Activated B cell treated with CpG ODN at 0.5 μM for 24 hours (primary cell): ENCODE data around the gene RPS6KB2. TPM values are rescaled to one million over a fixed set of nuclear protein-coding genes. Genes with fewer than 3 reads are reported as not detected.

Experiments used
- ATAC-seq: fragments of 200-7000 bp; cut with Tn5 transposase; one replicate; pipeline ENCODE4 v1.10.0; 2021; ENCODE audit warnings: low read depth, mild to moderate bottlenecking, moderate library complexity
- CTCF ChIA-PET: fragments of 350-600 bp; sonication (Branson Sonifier 250); formaldehyde crosslinking; loops from one replicate; lab custom pipeline; 2021; ENCODE audit warnings: antibody characterized with exemption; lab: Charles Lee
- POLR2A ChIA-PET: fragments of 350-600 bp; sonication (Branson Sonifier 250); formaldehyde crosslinking; loops from one replicate; lab custom pipeline; 2021; ENCODE audit warnings: antibody characterized with exemption; lab: Charles Lee
- DNase-seq: peaks from one replicate; pipeline ENCODE4 v3.0.0; 2022
- H3K27ac Mint-ChIP-seq: one replicate; pipeline ENCODE4 v1.8.0; 2020; ENCODE audit warnings: mixed read lengths
- H3K27me3 Mint-ChIP-seq: one replicate; pipeline ENCODE4 v1.8.0; 2021; ENCODE audit warnings: mixed read lengths
- H3K36me3 Mint-ChIP-seq: one replicate; pipeline ENCODE4 v1.8.0; 2021; ENCODE audit warnings: low read depth, mixed read lengths
- H3K4me1 Mint-ChIP-seq: one replicate; pipeline ENCODE4 v1.8.0; 2021; ENCODE audit warnings: mixed read lengths
- H3K4me3 Mint-ChIP-seq: one replicate; pipeline ENCODE4 v1.8.0; 2020; ENCODE audit warnings: mild to moderate bottlenecking, mixed read lengths
- H3K9me3 Mint-ChIP-seq: one replicate; pipeline ENCODE4 v1.8.0; 2020; ENCODE audit warnings: mixed read lengths
- intact Hi-C: fragments of 100-400 bp; cut with micrococcal nuclease; formaldehyde crosslinking; loops from one replicate; pipeline ENCODE4 v1.15.1; 2024
- total RNA-seq: library from RNA; stranded (reverse); gene quantifications from 2 replicates; pipeline ENCODE4 v1.2.3, GENCODE V29; 2022
- TF ChIP-seq, protein P1 (sequence below): fragments of 200-600 bp; IDR thresholded peaks from one replicate; pipeline ENCODE4 v1.8.0; 2022; ENCODE audit warnings: antibody characterized with exemption, mild to moderate bottlenecking

The RPS6KB2 gene
- total RNA-seq, 1 donor from 2014 or later, result 74.5 TPM

DNA sequence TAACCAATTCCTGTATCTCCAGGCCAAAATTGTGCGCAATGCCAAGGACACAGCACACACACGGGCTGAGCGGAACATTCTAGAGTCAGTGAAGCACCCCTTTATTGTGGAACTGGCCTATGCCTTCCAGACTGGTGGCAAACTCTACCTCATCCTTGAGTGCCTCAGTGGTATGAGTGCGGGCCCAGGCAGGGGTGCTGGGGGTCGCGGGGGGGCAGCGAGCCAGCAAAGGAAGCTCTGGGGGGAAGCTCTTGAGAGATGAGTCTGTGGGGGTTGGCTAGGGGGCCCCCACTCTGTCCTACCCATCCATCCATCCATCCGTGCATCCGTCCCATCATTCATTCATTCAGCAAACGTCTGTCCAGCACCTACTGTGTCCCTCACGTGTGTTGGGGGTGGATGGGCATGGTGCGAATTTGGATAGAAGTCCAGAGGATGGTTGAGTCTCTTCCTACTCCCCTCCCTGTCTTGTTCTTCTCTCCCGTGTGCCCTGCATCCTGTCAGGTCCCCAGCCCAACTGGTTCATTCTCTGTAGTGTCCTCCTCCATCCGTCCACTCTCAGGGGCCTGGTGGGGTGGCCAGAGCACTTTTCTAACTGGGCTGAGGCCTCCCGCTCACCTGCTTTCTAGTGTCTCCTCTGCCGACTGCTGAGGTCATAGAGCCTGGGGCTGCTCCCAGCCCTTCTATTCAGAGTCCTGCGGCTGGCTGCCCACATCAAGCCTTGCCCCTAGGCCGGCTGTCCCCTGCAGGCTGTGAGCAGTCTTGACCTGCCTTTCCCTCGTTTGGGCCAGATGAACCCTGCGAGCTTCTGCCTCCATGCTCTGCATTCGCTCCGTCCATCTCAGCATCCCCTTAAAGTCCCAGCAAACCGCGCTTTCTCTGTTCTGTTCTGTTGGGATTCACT, 3.3 kb downstream of the RPS6KB2 start:
- H3K27ac Mint-ChIP-seq, result peak overlapping the region; percentile 74
- ChIA-PET POLR2A (interaction anchor here (0.5 to 26.0 kb wide), 10 partner anchors 10 to 160 kb away, joined by 3 to 1417 read pairs (median 7); partner anchors contain the start of genes AIP, CABP4, CARNS1 and CORO1B), CTCF (interaction anchor here (0.9 kb wide), 1 partner anchor 30 kb away, joined by 4 read pairs; the partner anchor contains the start of gene PPP1CA)
- H3K4me1 Mint-ChIP-seq, result peaks cover 66% of the 10 kb centered on the region
- H3K9me3 Mint-ChIP-seq, result no peaks in the 10 kb centered on the region
- intact Hi-C loops, result no loop called here
- TF ChIP-seq, protein P1, sequence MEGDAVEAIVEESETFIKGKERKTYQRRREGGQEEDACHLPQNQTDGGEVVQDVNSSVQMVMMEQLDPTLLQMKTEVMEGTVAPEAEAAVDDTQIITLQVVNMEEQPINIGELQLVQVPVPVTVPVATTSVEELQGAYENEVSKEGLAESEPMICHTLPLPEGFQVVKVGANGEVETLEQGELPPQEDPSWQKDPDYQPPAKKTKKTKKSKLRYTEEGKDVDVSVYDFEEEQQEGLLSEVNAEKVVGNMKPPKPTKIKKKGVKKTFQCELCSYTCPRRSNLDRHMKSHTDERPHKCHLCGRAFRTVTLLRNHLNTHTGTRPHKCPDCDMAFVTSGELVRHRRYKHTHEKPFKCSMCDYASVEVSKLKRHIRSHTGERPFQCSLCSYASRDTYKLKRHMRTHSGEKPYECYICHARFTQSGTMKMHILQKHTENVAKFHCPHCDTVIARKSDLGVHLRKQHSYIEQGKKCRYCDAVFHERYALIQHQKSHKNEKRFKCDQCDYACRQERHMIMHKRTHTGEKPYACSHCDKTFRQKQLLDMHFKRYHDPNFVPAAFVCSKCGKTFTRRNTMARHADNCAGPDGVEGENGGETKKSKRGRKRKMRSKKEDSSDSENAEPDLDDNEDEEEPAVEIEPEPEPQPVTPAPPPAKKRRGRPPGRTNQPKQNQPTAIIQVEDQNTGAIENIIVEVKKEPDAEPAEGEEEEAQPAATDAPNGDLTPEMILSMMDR, result no peak
- peaks cover 58% of the 10 kb centered on the region for H3K36me3 Mint-ChIP-seq
- peak overlapping the region; percentile 11 for H3K4me3 Mint-ChIP-seq
- no peak for DNase-seq
- ATAC-seq, result no peak
- no peaks in the 10 kb centered on the region for H3K27me3 Mint-ChIP-seq

DNA sequence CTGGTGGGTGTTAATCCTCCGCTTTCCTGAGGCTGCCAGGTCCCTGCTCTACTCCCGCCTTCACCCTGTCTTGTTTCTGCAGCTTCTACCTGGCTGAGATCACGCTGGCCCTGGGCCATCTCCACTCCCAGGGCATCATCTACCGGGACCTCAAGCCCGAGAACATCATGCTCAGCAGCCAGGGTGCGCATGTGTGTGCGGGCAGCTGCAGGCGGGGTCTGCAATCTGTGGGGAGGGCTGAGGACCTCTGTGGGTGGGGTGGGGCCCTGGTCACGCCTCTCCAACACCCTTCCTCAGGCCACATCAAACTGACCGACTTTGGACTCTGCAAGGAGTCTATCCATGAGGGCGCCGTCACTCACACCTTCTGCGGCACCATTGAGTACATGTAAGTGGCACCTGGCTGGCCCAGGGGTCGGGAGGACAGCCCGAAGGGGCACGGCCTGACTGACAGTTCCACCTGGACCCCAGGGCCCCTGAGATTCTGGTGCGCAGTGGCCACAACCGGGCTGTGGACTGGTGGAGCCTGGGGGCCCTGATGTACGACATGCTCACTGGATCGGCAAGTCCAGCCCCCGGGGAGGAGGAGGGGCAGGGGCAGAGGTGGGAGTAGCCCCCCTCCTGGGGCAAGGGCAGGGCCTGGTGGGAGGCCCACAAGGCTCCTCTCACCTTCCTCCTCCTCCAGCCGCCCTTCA, 4.5 kb downstream of the RPS6KB2 start:
- ATAC-seq (no peak), DNase-seq (no peak)
- Mint-ChIP-seq H3K36me3 (peaks cover 68% of the 10 kb centered on the region), H3K27me3 (no peaks in the 10 kb centered on the region), H3K9me3 (no peaks in the 10 kb centered on the region), H3K27ac (peak overlapping the region; percentile 79), H3K4me3 (no peak overlapping the region), H3K4me1 (peaks cover 67% of the 10 kb centered on the region)
- intact Hi-C loops, result no loop called here
- ChIA-PET CTCF (interaction anchor here (0.9 to 1.1 kb wide), 3 partner anchors 31 to 87 kb away, joined by 3 to 4 read pairs (median 3); partner anchors contain the start of gene PPP1CA), POLR2A (interaction anchor here (0.8 to 26.0 kb wide), 10 partner anchors 9 to 81 kb away, joined by 3 to 1417 read pairs (median 104); partner anchors contain the start of genes AIP, CABP4, CARNS1 and CORO1B)
- TF ChIP-seq, protein P1, result no peak

DNA sequence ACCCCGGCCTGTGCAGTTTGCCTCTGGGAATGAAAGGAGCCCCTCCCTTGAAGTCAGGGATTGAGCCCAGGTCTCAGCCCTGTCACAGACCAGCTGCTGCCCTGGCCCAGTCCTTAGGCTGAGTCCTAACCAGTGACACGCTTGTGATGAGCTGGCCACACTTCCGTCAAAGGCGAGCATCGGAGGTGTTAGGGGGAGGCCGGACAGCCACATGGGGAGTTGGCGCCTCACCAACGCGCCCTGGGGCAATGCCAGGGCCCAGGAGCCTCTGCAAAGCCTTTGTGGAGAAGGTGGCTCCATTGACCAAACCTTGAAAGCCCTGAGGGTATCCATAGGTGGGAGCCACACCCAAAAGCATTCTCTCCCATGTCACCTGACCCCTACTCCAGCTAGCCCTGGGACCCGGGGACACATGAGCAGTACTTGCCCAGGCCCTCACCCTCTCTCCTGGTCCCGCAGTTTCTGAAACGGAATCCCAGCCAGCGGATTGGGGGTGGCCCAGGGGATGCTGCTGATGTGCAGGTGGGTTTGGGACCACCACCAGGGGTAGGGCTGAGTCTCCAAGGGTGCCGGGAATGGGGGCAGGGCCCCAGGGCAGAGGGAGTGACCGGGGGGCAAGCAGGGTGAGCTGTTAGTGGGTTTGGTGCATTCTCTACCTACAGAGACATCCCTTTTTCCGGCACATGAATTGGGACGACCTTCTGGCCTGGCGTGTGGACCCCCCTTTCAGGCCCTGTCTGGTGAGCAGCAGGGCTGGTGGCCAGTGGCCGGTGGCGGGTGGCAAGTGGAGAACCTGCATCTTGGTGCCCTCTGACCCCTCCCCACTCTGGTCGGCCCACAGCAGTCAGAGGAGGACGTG, 5.5 kb downstream of the RPS6KB2 start:
- ChIA-PET CTCF (interaction anchor here (0.9 to 1.1 kb wide), 2 partner anchors 32 to 88 kb away, joined by 3 read pairs; partner anchors contain the start of gene PPP1CA), POLR2A (interaction anchor here (0.6 to 26.0 kb wide), 10 partner anchors 8 to 80 kb away, joined by 3 to 1417 read pairs (median 104); partner anchors contain the start of genes AIP, CABP4, CARNS1 and CORO1B)
- intact Hi-C loops, result no loop called here
- H3K36me3 Mint-ChIP-seq, result peaks cover 63% of the 10 kb centered on the region
- no peak for ATAC-seq
- H3K4me3 Mint-ChIP-seq, result peak overlapping the region; percentile 52
- no peak for DNase-seq
- TF ChIP-seq, protein P1, result no peak
- H3K4me1 Mint-ChIP-seq, result peaks cover 67% of the 10 kb centered on the region
- no peaks in the 10 kb centered on the region for H3K9me3 Mint-ChIP-seq
- H3K27ac Mint-ChIP-seq, result peak overlapping the region; percentile 79
- no peaks in the 10 kb centered on the region for H3K27me3 Mint-ChIP-seq

DNA sequence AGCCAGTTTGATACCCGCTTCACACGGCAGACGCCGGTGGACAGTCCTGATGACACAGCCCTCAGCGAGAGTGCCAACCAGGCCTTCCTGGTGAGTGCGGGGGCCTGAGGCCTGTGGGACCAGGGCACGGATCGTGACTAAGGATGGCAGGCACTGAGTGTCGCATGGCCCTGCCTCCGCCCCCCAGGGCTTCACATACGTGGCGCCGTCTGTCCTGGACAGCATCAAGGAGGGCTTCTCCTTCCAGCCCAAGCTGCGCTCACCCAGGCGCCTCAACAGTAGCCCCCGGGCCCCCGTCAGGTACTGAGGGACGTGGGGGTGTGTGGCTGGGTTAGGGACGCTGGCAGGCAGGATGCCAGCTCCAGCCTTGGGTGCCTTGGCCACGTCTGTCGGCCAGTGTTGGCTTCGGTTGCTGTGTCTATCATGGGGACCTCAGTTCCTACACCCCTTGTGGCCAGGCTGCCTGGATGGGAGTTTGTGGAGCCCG, 6.1 kb downstream of the RPS6KB2 start:
- peak overlapping the region; percentile 79 for H3K27ac Mint-ChIP-seq
- H3K27me3 Mint-ChIP-seq, result no peaks in the 10 kb centered on the region
- intact Hi-C loops, result no loop called here
- H3K4me1 Mint-ChIP-seq, result peaks cover 67% of the 10 kb centered on the region
- H3K36me3 Mint-ChIP-seq, result peaks cover 65% of the 10 kb centered on the region
- CTCF ChIA-PET, result interaction anchor here (4.9 kb wide), 1 partner anchor 33 kb away, joined by 25 read pairs; the partner anchor contains the start of gene PPP1CA
- no peaks in the 10 kb centered on the region for H3K9me3 Mint-ChIP-seq
- POLR2A ChIA-PET, result interaction anchor here (2.1 to 26.0 kb wide), 8 partner anchors 11 to 81 kb away, joined by 6 to 1417 read pairs (median 148); partner anchors contain the start of genes AIP, CABP4, CARNS1 and CORO1B
- ATAC-seq (no peak), DNase-seq (peak; percentile 37)
- TF ChIP-seq, protein P1, result no peak
- peak overlapping the region; percentile 52 for H3K4me3 Mint-ChIP-seq
